Measurements from ENCODE around the gene MCRS1. TPM values are rescaled to one million over a fixed set of nuclear protein-coding genes. Genes with fewer than 3 reads are reported as not detected.

Gene MCRS1
- polyA plus RNA-seq, 3 donors = 50.3 to 88.8 (median 52.3) TPM

DNA sequence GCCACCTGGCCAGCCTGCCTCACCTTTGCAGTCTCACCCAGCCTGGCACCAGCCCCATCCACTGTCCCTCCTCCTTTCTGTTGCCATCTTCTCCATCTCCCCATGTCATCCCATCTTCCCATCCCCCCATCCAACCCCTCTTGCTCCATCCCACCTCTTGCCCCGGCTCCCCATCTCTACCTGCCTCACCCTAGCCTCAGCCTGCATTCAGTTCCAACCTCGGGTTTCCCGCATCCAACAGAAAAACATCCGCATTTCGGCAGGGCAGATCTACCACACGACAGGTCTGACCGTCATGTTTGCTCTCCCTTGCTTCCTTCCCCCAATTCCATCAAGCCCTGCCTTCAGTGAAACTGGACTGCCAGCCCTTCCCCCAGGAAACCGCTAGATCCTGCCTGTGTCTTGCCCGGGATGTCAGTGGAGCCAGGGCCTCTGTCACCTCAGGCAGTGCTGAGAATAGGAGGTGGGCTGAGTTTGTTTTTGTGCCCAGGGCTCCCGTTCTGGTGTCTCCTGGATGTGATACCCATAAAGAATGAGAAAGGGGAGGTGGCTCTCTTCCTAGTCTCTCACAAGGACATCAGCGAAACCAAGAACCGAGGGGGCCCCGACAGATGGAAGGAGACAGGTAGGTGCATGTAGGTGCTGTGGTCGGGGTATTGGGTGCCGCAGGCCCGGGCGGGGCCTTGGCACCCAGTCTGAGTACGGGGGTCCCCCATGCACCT is 26.6 kb downstream of the MCRS1 start:
- H3K4me1 ChIP-seq (ENCODE audit: control insufficient read depth in 1 of 2, insufficient read depth in 2 of 2, low read length in 2 of 2) = peaks cover 28 to 34% of the 10 kb centered on the region in 2 donors
- no peaks in the 10 kb centered on the region for H3K36me3 ChIP-seq (replicated peaks in 1 of 2; ENCODE audit: control insufficient read depth in 1 of 2, insufficient read depth in 2 of 2, low read length in 2 of 2)
- TF ChIP-seq, protein P1, sequence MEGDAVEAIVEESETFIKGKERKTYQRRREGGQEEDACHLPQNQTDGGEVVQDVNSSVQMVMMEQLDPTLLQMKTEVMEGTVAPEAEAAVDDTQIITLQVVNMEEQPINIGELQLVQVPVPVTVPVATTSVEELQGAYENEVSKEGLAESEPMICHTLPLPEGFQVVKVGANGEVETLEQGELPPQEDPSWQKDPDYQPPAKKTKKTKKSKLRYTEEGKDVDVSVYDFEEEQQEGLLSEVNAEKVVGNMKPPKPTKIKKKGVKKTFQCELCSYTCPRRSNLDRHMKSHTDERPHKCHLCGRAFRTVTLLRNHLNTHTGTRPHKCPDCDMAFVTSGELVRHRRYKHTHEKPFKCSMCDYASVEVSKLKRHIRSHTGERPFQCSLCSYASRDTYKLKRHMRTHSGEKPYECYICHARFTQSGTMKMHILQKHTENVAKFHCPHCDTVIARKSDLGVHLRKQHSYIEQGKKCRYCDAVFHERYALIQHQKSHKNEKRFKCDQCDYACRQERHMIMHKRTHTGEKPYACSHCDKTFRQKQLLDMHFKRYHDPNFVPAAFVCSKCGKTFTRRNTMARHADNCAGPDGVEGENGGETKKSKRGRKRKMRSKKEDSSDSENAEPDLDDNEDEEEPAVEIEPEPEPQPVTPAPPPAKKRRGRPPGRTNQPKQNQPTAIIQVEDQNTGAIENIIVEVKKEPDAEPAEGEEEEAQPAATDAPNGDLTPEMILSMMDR (IDR thresholded peaks at IDR 0.05) = no peak
- H3K4me3 Mint-ChIP-seq = peak overlapping the region; percentile 3 to 85
- no peak for DNase-seq
- H3K9me3 Mint-ChIP-seq = peaks cover 0 to 6% (median 2%) of the 10 kb centered on the region in 7 donors
- intact Hi-C loops (cut with micrococcal nuclease) = no loop called here
- H3K4me3 ChIP-seq (replicated peaks in 1 of 3; ENCODE audit: low read depth in 2 of 3, low read length in 3 of 3) = no peak overlapping the region
- peak overlapping the region in 1 of 7 donors; percentile 66 for H3K27ac Mint-ChIP-seq
- peaks cover 8 to 14% of the 10 kb centered on the region in 2 donors for H3K36me3 Mint-ChIP-seq
- no peak overlapping the region for H2AFZ ChIP-seq (ENCODE audit: insufficient read depth, low read depth, low read length, poor library complexity, severe bottlenecking)
- H3K9me3 ChIP-seq (replicated peaks in 1 of 2; ENCODE audit: control insufficient read depth in 1 of 2, insufficient read depth in 1 of 2, low read length in 2 of 2) = peaks cover 0 to 5% of the 10 kb centered on the region in 2 donors
- H4K20me1 ChIP-seq (ENCODE audit: insufficient read depth, low read length) = peaks cover 13% of the 10 kb centered on the region
- no peak overlapping the region for H3K9ac ChIP-seq (ENCODE audit: insufficient read depth, low read length, poor library complexity, severe bottlenecking)
- WGBS (ENCODE audit: insufficient coverage) = 88% methylated on average over 10 of the region's 18 CpGs
- no peaks in the 10 kb centered on the region for H3K79me2 ChIP-seq (ENCODE audit: insufficient read depth, low read length)
- H3K27me3 ChIP-seq (ENCODE audit: control insufficient read depth in 2 of 2, insufficient read depth in 2 of 2, low read length in 2 of 2) = peaks cover 3 to 56% of the 10 kb centered on the region in 2 donors
- H3K4me1 Mint-ChIP-seq = peaks cover 30% of the 10 kb centered on the region
- H3K27me3 Mint-ChIP-seq (ENCODE audit: low read depth in 3 of 3) = peaks cover 46 to 80% (median 52%) of the 10 kb centered on the region in 3 donors
- no peak overlapping the region for H3K27ac ChIP-seq (ENCODE audit: low read depth in 1 of 2, low read length in 2 of 2)
- H3K4me2 ChIP-seq (replicated peaks; ENCODE audit: extremely low read depth, low read length, poor library complexity, severe bottlenecking) = no peak overlapping the region

DNA sequence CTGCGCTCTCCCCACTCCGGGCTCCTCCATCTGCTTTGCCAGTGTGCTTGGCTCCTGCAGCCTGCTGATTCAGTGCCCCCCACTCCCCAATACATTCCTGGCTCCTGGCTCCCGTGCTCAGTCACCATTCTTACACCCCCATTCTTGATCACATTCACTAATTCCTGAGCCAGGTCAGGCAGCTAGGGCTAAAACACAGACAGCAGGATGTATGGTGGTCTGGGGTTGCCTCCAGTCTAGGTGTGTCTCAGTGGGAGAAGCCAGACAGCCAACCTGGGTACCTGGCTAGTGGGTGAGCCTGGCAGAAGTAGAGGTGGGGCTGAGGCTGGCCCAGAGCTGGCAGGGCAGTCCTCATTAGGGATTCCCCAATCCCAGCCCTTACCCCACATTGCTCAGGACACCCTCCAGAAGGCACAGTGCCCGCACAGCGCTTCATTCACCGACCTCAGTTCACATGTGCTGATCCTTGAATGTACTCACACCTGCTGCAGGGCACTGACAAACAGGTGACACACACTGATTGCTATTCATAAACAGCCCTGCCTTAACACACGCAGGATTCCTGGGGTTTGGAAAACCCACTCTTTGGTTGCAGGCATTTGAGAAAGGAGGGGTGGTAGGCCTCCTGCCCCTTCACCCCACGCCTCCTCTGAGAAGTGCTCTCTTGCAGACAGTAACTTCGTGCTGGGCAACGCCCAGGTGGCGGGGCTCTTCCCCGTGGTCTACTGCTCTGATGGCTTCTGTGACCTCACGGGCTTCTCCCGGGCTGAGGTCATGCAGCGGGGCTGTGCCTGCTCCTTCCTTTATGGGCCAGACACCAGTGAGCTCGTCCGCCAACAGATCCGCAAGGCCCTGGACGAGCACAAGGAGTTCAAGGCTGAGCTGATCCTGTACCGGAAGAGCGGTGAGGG is 27.5 kb downstream of the MCRS1 start:
- H3K4me2 ChIP-seq (replicated peaks; ENCODE audit: extremely low read depth, low read length, poor library complexity, severe bottlenecking) = peak overlapping the region; percentile 99
- intact Hi-C loops (cut with micrococcal nuclease) = no loop called here

More for the DNA sequence above, 27.5 kb downstream of the MCRS1 start:
- DNase-seq = no peak
- Mint-ChIP-seq H3K27me3 (ENCODE audit: low read depth in 3 of 3) (peaks cover 43 to 75% (median 50%) of the 10 kb centered on the region in 3 donors), H3K9me3 (peaks cover 0 to 6% (median 2%) of the 10 kb centered on the region in 7 donors), H3K27ac (peak overlapping the region in 1 of 7 donors; percentile 66), H3K36me3 (peaks cover 11 to 14% of the 10 kb centered on the region in 2 donors), H3K4me1 (peaks cover 39% of the 10 kb centered on the region), H3K4me3 (peak overlapping the region; percentile 20 to 85)
- peaks cover 13% of the 10 kb centered on the region for H4K20me1 ChIP-seq (ENCODE audit: insufficient read depth, low read length)
- H3K9ac ChIP-seq (ENCODE audit: insufficient read depth, low read length, poor library complexity, severe bottlenecking) = no peak overlapping the region
- no peaks in the 10 kb centered on the region for H3K36me3 ChIP-seq (replicated peaks in 1 of 2; ENCODE audit: control insufficient read depth in 1 of 2, insufficient read depth in 2 of 2, low read length in 2 of 2)
- WGBS (ENCODE audit: insufficient coverage) = 91% methylated on average over 17 of the region's 21 CpGs
- peaks cover 3 to 56% of the 10 kb centered on the region in 2 donors for H3K27me3 ChIP-seq (ENCODE audit: control insufficient read depth in 2 of 2, insufficient read depth in 2 of 2, low read length in 2 of 2)
- no peaks in the 10 kb centered on the region for H3K79me2 ChIP-seq (ENCODE audit: insufficient read depth, low read length)
- no peak overlapping the region for H3K27ac ChIP-seq (ENCODE audit: low read depth in 1 of 2, low read length in 2 of 2)
- peaks cover 0 to 5% of the 10 kb centered on the region in 2 donors for H3K9me3 ChIP-seq (replicated peaks in 1 of 2; ENCODE audit: control insufficient read depth in 1 of 2, insufficient read depth in 1 of 2, low read length in 2 of 2)
- peak overlapping the region; percentile 56 for H2AFZ ChIP-seq (ENCODE audit: insufficient read depth, low read depth, low read length, poor library complexity, severe bottlenecking)
- H3K4me1 ChIP-seq (ENCODE audit: control insufficient read depth in 1 of 2, insufficient read depth in 2 of 2, low read length in 2 of 2) = peaks cover 36 to 42% of the 10 kb centered on the region in 2 donors
- TF ChIP-seq, protein P1 (IDR thresholded peaks at IDR 0.05) = no peak
- H3K4me3 ChIP-seq (replicated peaks in 1 of 3; ENCODE audit: low read depth in 2 of 3, low read length in 3 of 3) = peak overlapping the region in 1 of 3 experiments; percentile 80
